Sigmoid colon (tissue), 4 donors: ENCODE data around the gene EPRS1.

Source experiments
- CTCF ChIP-seq, 4 experiments: fragments of 450-650 bp in 3 of 4; fragments of 200-600 bp in 1 of 4; IDR thresholded peaks; one replicate each; pipeline ENCODE4 v1.5.1; 2016 to 2019; ENCODE audit warnings: antibody characterized with exemption in 4 of 4, mild to moderate bottlenecking in 3 of 4, moderate library complexity in 2 of 4
- POLR2A ChIP-seq, 2 donors: fragments of 450-650 bp; IDR thresholded peaks; one replicate each; pipeline ENCODE4 v1.6.1; 2016; ENCODE audit warnings: antibody characterized with exemption in 2 of 2, mild to moderate bottlenecking in 2 of 2, moderate library complexity in 2 of 2
- POLR2AphosphoS5 ChIP-seq, 4 donors: sonication (generic); formaldehyde crosslinking; IDR thresholded peaks; one replicate each; pipeline ENCODE4 v1.6.1; 2017; ENCODE audit warnings: antibody characterized with exemption in 4 of 4

GRCh38 chr1:220067269-220068204, 21.2 kb upstream of the EPRS1 start:
- no peak for TF ChIP-seq CTCF (IDR thresholded peaks at IDR 0.05)
- no peak for TF ChIP-seq POLR2A (IDR thresholded peaks at IDR 0.05)
- TF ChIP-seq POLR2AphosphoS5 (IDR thresholded peaks at IDR 0.05): no peak
